ENCODE measurements around the gene GPR156.
A peak's percentile ranks its signal among the peaks of the same experiment; 100 is the strongest.
"Not testable (repeated sequence)": the region's sequence is repeated elsewhere in the genome, so short reads cannot be mapped to it uniquely, and the experiment has no call there.

Gene GPR156

DNA sequence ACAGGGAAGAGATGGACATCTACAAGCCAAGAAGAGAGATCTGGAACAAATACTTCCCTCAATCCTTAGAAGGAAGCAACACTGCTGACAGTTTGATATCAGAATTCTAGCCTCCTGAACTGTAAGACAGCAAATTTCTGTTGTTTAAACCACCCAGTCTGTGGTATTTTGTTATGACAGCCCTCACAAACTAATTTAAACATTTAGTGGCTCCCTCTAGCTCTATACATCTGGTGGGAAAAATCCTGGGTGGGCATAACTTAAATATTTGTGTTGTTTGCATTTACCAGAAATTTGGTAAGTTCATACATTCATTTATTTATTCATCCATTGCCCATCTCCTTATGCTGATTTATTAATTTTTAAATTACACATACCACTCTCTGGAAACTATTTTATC, 128.3 kb downstream of the GPR156 start:
- DNase-seq: no peak

DNA sequence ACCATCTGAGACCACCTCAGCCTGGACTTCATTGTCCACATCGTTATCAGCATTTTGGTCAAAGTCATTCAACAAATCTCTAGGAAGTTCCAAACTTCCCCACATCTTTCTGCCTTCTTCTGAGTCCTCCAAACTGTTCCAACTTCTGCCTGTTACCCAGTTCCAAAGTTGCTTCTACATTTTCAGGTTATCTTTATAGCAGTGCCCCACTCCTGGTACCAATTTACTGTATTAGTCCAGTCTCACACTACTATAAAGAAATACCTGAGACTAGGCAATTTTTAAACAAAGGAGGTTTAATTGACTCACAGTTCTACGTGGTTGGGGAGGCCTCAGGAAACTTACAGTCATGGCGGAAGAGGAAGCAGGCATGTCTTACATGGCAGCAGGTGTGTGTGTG, 129.3 kb downstream of the GPR156 start:
- not testable (repeated sequence) for DNase-seq

DNA sequence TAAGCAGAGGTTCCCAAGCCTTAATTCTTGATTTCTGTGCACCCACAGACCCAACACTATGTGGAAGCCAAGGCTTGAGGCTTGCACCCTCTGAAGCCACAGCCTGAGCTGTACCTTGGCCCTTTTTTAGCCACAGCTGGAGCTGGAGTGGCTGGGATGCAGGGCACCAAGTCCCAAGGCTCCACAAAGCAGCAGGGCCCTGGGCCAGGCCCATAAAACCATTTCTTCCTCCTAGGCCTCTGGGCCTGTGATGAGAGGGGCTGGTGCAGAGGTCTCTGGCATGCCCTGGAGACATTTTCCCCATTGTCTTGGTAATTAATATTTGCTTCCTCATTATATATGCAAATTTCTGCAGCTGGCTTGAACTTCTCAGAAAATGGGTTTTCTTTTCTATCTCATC, 129.9 kb downstream of the GPR156 start:
- DNase-seq: no peak

DNA sequence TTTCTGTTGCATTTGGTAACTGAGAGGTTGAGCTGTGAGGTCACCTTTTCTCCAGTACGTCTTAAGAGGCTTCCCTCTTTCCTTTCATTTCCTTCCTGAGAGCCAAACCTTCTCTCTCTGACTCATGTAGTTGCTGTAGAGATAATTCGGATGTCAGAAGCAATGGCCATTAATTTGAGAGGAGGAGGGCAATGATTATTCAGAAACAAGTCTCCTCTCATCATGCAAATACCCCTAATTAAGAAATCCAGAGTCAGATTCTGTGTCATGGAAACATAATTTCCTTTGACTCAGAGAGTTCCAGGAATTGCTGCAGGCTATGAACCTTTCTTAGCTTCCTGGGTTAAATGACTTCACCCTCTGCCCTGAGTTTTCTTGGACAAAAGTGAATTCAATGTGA, 131.7 kb downstream of the GPR156 start:
- no peak for DNase-seq

DNA sequence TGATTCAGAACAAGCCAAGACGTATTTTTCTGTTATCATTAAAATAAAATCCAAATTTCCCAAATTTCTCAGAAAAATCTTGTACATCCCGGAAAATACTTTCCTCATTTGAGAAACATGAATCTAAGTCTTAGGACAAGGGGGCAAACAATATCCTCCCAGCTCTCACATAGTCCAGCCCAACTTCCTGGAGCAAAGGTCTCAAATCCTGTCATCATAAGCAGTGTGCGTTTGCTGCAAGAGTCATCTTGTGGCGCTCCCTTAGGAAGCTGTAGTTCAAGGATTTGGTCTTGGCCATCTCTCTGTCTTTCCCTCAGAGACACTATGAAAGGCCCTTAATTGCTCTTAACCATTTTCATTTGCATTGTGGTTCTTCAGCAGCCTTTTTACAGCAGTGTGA, 133.2 kb downstream of the GPR156 start:
- no peak for DNase-seq

DNA sequence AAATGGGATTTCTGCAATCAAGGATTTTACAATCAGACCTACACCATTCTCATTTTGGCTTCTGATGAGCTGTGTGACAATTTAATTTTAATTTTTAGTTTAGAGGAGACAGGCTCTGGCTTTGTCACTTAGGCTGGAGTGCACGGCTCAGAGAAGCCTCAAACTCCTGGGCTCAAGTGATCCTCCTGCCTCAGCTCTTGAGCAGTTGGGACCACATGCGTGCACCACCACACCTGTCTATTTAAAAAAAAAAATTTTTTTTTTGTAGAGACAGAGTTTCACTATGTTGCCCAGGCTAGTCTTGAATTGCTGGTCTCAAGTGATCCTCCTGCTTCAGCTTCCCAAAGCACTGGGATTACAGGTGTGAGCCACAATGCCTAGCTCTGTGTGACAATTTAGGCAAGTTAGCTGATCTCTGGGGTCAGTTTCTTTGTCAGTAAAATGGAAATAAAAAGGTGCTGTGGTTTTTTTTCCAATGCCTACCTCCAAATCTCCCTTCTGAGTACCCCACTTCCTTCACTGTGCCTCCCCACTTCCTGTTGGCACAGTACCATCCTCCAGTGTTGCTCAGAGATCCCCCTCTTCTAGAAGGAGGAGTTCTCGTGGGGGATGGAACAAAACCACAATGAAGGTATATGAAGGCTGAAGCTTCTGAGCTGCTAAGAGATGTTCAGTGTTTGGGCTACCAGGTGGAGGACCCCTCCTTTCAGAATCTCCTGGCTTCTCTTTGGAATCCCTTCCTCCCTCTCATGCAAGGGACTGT, 136.7 kb downstream of the GPR156 start:
- DNase-seq: no peak

DNA sequence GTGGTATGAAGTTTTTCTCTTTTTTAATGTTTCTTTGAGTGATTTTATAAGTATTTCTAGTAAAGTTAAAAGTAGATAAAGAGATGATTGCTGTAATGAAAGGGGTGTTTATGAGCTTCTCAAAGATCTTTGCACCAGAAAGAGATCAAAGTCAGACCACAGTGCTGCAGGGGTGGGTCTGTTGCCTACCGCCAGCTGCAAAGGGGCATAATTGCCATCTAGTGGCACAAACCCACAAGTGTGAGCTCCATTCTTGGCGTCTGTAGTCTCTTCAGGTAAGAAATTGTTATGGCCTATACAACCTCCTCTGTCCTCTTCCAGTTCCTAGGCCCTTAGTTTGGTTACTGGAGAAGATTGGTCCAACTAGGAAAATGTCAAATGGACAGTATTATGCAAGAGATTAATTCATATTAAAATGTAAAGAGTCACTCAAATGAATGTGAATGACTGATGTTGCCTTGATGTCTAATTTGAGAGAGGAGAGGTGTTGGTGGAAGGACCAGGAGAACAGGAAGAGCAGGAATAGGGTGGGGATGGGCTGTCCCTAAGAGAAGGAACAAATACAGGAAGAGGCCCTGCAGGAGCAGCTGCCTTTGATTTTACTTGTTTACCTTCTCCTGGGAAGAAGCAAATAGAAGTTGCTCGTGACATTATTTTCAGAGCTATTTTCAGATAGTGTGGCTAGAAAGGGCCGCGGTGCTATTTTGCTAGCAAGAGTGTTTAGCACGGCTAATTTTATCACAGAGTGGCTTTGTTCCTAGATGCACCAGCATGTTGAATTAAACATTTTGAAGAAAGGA, 137.8 kb downstream of the GPR156 start:
- DNase-seq: peak; percentile 16 to 72 (median 53)

DNA sequence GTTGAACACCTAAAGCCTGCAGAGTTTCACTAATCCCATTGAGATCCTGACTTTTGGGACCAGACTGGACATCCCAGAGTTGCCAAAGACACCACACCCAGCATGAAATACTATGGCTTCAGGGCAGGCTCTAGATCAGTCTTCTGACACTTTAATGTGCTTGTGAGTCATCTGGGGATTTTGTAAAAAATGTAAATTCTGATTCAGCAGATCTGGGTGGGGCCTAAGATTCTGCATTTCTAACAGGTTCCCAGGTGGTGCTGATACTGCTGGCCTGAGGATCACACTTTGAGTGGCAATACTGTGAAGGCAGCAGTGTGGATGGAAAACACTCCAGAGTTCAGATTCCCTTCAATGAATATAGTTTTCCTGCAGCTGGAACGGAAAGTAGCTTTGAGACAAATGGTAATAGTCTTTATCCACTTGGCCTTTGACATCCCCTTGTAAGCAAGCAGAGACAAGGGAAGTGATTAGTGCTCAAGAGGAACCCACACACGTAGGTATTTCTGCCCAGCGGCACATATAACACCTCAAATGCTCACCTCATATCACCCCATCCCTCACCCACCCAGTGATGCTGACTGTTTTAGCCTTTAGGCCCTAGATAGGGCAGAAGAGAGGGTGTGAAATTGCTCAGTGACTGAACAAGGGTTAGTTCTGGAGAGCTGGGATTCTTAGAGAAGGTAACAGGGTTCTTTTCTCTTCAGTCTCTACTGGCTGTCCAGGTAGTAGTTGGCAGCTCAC, 139.3 kb downstream of the GPR156 start:
- no peak for DNase-seq

DNA sequence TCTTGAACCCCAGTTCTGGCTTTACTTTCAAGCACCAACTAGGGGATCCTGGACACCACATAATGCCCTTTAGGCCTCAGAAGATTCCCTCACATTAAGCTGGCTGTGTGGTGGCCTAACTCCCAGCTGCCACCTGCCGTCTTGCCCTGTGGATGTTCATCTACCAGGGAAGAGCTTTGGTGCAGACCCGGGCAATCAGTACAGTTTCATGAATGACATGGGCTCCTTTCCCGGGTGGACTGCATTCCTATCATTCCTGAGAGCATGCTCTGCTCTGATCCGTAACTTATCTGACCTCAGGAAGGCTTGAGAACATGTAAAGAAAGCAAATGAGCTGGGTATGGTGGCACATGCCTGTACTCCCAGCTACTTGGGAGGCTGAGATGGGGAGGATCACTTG, 140.8 kb downstream of the GPR156 start:
- DNase-seq: no peak

DNA sequence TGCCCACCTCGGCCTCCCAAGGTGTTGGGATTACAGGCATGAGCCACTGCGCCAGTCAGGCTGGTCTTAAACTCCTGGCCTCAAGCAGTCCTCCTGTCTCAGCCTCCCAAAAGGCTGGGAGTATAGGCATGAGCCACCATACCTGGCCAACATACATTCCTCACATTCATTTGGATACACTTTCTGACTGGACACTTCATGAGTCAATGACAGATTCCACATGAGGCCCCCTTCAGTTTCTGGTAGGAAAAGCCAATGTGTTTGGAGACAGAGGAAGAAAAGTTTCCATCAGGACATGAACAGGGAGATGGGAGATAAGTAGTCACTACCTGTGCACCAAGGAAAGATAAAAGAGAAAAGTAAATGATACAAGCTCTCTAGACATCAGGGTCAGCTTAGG, 141.3 kb downstream of the GPR156 start:
- no peak for DNase-seq

DNA sequence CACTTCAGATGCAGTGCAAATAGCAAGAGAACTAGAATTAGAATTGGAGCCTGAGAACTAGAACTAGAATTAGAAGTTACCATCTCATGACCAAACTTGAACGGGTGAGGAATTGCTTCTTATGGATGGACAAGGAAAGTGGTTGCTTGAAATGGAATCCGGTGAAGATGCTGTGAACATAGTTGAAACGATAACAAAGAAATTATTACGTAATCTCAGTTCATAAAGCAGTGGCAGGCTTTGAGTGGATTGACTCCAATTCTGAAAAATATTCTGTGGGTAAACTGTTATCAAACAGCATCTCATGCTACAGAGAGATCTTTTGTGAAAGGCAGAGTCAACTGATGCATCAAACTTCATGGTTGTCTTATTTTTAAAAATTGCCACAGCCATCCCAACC, 142.8 kb downstream of the GPR156 start:
- no peak for DNase-seq

DNA sequence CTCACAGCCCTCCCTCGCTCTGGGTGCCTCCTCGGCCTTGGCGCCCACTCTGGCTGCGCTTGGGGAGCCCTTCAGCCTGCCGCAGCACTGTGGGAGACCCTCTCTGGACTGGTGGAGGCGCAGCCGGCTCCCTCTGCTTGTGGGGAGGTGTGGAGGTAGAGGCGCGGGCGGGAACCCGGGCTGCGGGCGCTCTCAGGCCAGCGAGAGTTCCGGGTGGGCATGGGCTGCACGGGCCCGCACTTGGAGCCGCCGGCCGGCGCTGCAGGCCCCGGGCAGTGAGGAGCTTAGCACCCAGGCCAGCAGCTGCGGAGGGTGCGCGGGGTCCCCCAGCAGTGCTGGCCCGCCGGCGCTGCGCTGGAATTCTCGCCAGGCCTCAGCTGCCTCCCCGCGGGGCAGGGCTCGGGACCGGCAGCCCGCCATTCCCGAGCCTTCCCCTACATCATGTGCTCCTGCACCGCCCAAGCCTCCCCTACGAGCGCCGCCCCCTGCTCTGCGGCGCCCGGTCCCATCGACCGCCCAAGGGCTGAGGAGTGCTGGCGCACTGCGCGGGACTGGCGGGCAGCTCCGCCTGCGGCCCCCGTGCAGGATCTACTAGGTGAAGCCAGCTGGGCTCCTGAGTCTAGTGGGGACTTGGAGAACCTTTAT, 144.8 kb downstream of the GPR156 start:
- DNase-seq: no peak

DNA sequence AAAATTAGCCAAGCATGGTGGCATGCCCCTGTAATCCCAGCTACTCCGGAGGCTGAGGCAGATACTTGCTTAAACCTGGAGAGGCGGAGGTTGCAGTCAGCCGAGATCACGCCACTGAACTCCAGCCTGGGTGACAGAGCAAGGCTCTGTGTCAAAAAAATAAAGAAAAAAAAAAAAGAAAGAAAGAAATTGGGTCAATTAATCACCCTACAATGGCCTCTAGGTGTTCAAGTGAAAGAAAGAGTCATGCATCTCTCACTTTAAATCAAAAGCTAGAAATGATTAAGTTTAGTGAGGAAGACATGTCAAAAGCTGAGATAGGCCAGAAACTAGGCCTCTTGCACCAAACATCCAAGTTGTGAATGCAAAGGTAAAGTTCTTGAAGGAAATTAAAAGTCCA, 145.9 kb downstream of the GPR156 start:
- DNase-seq: no peak

DNA sequence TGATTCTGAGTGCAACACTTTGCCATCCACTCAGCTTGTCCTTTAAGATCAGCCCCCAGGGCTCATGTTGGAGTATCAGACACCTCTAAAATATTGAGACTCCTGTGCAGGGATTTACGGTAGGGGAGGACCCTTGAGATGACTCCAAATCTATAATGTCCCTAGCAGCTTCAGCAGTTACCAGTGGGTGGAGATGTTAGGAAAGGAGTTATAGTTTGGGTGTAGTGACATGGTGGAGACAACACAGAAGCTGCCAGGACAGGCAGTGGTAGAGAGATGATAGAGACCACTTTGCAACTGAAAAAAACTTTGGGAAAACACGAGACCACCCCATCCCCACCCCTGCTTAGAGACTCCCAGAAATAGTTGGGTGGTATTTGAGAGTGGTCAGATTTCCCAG, 147.5 kb downstream of the GPR156 start:
- no peak for DNase-seq

DNA sequence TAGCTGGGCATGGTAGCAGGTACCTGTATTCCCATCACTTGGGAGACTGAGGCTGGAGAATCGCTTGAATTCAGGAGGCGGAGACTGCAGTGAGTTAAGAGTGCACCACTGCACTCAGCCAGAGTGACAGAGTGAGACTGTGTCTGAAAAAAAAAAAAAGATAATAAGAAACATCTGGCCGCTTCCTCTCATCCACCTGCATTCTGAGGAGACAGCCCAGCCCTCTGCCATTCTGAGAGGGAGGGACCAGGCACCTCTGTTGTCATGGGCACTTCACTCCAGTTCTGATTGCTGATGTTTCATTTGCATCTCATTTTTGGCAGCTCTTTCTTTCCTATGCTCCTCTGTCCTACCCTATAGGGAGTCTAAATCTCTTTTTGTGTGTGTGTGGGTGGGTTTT, 154.4 kb downstream of the GPR156 start:
- DNase-seq: no peak

DNA sequence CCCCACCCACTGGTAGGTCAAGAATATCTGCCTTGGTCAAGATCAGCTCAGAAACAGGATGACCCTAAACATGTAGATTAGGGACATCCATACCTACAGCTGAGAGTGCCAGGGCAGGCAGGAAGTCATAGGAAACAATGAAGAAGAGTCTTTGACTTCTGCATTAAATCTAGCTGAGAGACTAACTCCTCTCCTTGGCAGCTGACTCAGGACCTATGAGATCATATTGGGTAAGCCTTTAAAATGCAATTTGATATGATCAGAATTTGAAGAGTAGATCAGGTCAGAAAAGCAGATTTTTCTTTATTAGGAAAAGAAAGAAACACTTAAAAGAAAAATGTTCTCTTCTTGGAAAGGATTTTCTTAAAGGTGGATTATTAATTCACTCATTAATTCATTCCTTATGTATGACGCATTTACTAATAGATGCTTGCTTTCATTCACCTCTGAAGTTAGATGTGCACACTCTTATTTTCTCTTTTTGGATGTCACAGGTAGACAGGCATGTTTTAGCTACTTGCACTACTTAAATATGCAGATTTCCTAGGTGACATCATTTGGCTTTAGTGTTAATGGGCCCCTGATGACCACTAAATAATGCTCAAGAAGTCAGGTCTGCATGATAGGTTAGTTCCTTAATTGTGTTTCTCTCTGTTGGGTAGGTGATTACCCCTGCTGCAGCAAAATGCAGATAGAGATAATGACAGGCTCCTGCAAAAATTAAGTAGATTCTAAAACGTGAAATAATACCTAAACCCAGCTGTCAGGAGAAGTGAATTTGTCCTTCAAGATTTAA, 155.1 kb downstream of the GPR156 start:
- no peak for DNase-seq

DNA sequence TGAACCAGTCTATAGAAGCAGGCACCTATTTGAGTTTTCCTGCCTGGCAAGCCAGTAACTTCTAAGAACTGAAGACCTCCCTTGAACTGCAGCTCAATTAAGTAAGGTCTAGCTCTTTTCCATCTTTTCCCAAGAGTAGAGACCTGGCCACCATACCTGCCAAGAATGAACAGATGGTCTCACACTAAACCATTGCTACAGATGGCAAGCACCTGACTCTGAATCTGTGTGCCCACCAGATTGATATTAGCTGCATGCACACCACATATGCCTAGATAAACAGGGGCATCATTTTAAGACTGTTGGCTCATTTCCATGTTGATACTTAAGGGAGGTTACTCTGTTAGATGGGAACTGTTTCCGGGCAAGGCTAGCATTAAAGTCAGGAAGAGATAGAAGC, 156.0 kb downstream of the GPR156 start:
- no peak for DNase-seq

DNA sequence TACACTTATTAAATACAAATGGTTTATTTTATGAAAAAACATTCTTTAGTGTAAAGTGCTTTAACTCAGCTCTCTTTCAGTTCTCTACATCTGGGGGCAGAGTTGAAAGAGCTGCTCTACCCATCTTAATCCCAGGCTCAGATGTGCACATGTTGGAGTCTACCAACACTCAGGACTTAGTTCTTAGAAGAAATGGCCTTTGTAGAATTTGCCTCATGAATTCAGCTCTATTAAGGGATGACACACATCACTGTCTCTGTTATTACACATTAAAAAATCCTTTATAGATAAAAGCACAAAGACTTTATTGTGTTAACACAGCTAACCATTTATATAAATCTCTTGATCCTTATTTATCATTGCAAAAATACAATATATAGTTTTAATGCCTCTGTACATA, 159.0 kb downstream of the GPR156 start:
- no peak for DNase-seq

DNA sequence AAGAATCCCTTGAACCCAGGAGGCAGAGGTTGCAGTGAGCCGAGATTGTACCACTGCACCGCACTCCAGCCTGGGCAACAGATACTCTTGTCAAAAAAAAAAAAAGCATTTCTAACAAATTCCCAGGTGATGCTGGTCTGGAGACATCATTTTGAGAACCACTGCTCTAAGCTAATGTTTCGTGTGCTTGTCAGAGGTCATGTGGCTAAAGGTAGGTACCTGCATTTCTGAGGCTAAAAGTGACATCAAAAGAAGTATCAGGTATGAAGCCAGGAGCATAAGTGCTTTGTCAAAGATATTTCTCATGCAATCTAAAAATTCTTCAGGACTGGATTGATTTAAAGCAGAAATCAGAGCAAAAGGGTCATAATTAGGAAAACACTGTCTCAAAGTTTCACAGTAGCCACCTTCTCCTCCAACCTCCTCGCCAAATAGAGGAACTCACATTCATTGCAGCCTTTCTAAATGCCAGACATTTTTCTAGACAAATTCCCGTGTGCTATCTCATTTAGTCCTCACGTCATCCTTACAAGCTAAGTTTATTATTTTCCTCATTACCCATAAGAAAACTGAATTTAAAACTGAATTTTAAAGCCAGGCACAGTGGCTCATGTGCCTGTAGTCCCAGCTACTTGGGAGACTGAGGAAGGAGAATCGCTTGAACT, 165.0 kb downstream of the GPR156 start:
- no peak for DNase-seq

Data from stimulated activated naive CD4-positive, alpha-beta T cell (primary cell).